NCI-H2029 (cell line): ENCODE results near the gene MEF2D.

Experiments used
- DNase-seq: peaks from one replicate; lab custom pipeline; 2025; lab: John Stamatoyannopoulos, UW

MEF2D gene

GRCh38 chr1:156499842-156500542 lies 583 bp downstream of the MEF2D start:
- DNase-seq, result no peak

GRCh38 chr1:156499194-156499841 lies 1.3 kb downstream of the MEF2D start:
- no peak for DNase-seq

- no peak for DNase-seq
Observed at GRCh38 chr1:156498432-156499193, 2.0 kb downstream of the MEF2D start.

- no peak for DNase-seq
Observed at GRCh38 chr1:156497743-156498431, 2.7 kb downstream of the MEF2D start.

DNA sequence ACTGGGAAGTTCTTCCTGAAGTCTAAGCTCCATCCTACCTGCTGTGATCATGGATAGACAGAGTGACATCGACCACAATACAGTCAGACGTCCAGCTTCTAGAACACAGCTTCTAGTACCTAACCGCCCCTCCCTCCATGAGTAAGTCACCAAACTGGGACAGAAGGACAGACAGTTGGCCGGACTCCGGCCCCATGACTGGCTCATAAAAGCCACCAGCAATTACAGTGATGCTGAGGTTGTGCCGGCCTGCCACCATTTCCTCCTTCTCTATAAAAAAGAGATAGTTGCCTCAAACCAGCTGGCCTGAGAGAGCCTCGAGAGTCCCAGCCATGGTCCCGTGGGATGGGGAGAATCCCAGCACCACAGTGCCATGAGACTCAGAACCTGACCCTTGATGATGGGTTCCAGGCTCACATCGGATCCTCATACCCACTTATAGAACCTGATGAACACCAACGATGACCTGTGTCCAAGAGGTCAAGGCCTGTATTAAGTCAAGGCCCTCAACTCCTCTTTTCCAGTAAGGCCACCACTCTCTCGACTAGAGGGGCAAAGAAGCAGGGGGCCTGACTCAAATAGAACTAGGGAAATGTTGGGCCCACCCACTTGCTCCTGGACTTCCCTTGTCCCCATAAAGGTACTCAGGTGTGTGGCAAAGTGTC lies 3.4 kb downstream of the MEF2D start:
- DNase-seq, result no peak

DNA sequence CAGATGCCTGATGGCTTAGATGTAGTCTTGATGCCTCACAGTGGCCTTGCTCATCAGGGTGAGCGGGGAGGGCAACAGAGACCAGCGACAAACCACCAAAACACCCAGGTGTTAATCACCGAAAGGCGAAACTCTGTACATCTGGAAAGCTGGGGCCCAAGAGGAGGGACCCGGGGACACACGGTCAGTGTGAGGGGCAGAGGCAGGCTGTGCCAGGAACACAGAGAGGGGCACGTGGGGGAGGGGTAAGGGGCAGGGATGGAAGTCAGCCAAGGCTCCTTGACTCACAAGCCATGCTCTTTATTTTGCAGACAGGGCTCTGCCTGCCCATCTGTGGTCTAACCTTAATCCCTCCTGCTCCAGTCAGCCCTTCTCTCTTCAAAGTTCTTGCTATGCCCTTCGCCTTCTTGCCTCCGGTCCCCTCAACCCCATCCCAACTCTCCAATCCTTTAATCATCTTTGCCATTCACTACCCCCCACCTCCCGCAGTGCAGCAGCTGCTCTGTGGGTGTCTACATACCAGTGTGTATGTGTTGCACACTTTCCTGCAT lies 4.3 kb downstream of the MEF2D start:
- DNase-seq, result no peak

DNA sequence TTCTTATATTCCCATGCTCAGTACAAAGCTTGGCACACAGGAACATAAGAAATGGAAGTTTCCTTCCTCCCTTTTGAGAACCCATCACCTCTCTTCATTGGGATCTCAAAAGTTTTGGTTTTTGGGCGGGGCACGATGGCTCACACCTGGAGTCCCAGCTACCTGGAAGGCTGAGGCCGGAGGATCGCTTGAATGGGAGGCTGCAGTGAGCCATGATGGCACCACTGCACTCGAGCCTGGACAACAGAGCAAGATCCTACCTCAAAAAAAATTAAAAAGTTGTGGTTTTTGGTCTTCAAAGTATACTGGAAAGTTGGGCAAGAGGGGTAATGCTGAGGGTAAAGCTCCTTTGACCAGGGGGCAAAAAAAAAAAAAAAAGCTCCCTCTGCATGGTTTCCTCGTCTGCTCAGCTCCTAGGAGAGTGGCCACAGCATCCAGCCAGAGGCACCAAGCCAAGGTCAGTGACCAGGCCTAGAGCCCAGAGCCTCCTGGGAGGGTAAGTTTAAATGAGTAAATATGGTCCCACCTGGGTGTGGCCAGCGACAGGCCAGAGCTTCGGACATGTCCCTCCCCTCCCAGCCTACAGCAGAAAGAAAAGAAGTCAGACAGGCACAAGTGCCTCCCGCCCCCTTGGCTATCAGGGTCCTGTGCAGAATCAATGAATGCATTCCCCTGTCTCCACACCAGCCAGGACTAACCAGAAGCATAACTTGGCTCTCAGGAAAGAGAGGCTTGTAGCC lies 5.0 kb downstream of the MEF2D start:
- no peak for DNase-seq

DNA sequence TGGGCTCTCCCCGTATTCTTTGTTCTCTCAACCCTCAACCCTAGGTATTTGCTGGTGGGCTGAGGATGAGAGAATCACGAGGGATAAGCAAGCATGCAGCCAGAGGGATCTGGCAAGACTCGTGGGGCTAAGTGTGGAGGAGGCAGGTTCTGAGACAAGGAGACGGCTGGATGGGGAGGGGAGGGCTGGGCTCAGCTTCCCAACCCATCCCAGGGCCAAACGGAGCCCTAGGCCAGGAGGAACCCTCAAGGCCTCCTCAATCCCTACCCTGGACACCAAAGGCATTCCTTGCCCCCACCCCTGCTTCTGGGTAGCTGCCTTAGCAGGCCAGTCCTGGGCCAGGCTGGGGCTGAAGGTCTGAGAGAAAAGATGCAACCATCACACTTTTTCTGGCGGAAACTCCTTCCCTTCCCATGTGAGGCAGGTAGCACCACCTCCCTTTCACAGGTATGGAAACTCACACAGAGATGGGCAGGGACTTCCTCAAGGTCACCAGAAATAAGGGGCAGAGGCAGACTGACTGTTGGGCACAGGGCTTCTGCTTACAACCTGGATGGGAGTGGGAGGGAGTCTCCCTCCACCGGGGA lies 6.2 kb downstream of the MEF2D start:
- no peak for DNase-seq

GRCh38 chr1:156493742-156494141 lies 6.8 kb downstream of the MEF2D start:
- no peak for DNase-seq

- peak; percentile 61 for DNase-seq
Observed at GRCh38 chr1:156493154-156493631, 7.4 kb downstream of the MEF2D start.

GRCh38 chr1:156492591-156493080 lies 7.9 kb downstream of the MEF2D start:
- DNase-seq, result peak; percentile 21

DNA sequence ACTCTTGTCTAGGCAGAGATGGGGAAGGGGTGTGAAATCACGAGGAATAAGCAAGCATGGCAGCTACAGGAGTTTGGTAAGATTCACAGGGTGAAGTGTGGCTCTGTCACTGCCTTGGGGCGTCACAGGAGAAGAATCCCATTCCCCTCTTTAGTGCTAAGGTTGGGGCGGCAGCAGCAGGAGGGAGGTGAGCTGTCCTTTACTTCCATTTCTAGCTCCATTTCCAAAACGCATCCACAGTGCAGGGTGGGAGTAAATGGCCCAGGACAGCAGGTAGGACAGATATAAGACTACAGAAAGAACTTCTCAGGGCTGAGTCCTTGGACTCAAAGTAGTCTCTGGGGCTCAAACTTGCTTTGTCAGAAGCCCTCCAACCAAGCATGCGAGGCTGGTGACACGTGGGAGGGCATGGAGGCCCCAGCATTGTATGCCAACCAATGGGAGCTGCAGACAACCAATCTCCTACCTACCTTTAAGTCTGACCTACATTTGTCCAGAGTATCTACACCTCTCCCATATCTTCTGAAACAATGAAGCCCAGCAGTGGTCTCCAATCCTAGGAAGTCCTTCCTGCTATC lies 8.5 kb downstream of the MEF2D start:
- DNase-seq, result no peak

DNA sequence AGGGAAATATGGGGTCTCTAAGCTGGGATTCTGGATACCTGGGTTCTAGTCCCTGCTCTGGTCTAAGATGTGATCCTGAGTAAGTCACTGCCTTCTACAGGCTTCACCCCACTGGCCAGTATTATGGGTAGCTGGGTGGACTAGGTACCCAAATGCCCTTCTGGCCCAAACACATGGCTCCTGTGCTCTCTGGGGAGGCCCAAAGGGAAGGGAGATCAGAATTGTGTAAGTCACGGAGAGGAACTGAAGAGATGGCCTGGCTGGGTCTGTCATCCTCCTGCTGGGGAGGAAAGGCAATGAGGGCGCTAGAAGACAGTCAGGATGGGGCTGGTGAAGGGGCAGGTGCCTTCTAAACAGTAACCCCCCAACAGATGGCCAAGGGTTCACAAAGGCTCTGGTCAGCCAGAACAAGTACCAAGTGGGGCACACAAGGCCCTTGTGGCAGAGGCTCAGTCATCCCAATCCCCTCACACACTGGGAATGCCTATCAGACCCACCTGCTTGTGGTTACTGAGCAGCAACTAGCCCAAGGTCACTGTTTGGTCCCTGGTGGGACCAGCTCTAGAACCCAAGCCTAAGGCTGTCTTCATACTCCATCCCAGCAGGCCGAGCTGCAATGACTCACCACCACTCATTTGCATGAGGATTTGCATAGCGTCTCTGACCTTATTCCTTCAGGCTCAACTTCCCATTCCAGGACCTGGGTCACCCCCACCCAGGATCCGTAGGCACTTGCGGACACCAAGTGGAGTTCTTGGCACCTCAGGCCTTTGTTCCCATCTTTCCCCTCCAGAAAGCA lies 9.2 kb downstream of the MEF2D start:
- DNase-seq, result no peak

DNA sequence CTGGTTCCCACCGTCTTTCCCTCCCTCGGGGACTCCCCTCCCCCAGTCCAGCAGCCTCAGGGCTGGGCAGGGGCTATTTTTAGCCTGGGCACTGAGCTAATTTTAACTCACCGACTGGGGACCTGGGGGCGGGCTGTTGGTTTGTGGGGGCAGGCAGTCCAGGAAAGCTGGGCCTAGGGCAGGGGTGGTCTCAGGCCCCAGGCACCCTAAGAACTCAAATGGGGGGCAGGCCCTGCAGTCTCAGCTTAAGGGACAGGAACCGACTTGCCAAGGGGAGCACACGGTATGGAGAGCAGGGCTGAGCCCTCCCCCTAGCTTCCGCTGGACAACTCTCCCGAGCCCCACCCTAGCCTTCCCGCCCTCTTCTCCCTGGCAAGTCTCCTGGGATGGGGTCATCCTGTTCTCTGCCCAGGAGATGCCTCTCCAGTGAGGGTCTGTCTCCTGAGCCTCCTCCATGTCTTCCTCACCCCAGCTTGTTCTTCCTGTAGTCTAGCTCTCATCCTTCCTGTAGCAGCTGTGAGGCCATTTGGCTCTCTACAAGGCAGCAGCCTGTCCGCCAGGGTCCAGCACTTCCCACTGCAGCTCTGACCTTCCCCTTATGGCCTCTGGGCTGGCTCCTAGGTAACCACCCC lies 10.1 kb downstream of the MEF2D start:
- no peak for DNase-seq

DNA sequence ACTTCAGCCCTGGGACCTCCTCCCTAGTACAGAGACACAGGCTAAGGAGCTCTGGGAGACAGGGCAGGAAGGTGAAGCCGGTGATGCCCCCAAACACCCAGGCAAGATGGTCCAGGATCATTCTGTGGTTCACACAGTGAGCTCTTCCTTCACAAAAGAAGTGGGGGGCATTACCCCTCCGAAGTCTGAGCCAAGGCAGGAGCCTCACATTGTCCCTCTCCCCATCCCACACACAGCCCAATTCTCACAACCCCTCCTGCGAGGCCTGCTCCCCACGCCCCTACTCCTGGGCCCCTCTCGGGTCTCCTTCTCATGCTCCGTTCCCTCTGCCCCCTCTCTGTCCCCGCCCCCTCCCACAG lies 10.7 kb downstream of the MEF2D start:
- DNase-seq, result no peak

GRCh38 chr1:156489166-156489934 lies 11.2 kb downstream of the MEF2D start:
- peak; percentile 34 for DNase-seq

DNA sequence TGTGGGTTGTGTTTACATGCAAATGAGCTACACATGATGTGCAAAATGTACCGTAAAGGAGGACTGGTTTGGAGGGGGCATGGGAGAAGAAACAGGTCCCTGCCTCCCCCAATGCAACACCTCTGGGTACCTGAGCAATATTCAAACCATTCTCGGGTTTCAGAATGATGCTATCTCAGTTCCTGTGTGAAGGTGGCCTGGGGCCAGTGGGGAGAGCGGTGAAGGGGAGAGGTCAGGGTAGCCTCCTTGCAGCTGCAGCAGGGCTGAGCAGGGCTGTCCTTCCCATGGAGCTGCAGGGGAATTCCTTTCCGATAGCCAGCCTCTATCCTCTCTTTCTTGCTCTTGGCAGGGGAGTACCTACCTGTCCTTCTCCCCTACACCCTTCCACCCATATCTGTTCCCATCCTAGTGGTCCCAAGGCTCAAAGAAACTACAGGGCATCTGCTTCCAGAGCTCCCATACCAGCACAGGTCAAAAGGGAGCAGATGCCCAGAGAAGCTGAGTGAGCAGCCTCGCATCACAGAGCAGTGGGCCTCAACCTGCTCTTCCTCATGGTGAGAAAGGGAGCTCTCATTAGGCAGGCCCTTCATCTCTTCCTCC lies 11.9 kb downstream of the MEF2D start:
- DNase-seq, result no peak
